OCI-LY1 (cell line): ENCODE data around the gene PCSK7.

ENCODE experiments used
- H2AFZ ChIP-seq: fragments of 200-600 bp; sonication (generic), shearing (Covaris generic); 2 replicates; pipeline ENCODE4 v1.6.0; 2014; ENCODE audit warnings: antibody characterized with exemption, mild to moderate bottlenecking, low read length
- H3F3A ChIP-seq: fragments of 200-600 bp; sonication (generic), shearing (Covaris generic); 2 replicates; pipeline ENCODE4 v1.6.0; 2014; ENCODE audit warnings: mild to moderate bottlenecking, antibody characterized with exemption, low read length, moderate library complexity; ENCODE audit not compliant: insufficient read depth
- H3K27ac ChIP-seq: fragments of 200-600 bp; sonication (generic); 2 replicates; pipeline ENCODE4 v1.5.1; 2014; ENCODE audit warnings: low read length, mixed run types, mild to moderate bottlenecking, low read depth; ENCODE audit not compliant: poor library complexity, severe bottlenecking
- H3K27me3 ChIP-seq: fragments of 200-600 bp; sonication (generic); 2 replicates; pipeline ENCODE4 v1.6.0; 2014; ENCODE audit warnings: antibody characterized with exemption, mild to moderate bottlenecking, low read length, moderate library complexity; ENCODE audit not compliant: insufficient read depth
- H3K36me3 ChIP-seq: fragments of 200-600 bp; sonication (generic); 2 replicates; pipeline ENCODE4 v1.6.1; 2014; ENCODE audit warnings: mild to moderate bottlenecking, antibody characterized with exemption, low read length, moderate library complexity, mixed read lengths; ENCODE audit not compliant: insufficient read depth
- H3K4me1 ChIP-seq: fragments of 200-600 bp; sonication (generic); 2 replicates; pipeline ENCODE4 v1.5.1; 2014; ENCODE audit warnings: mild to moderate bottlenecking, low read length, moderate library complexity; ENCODE audit not compliant: insufficient read depth, severe bottlenecking
- H3K4me2 ChIP-seq: fragments of 200-600 bp; sonication (generic), shearing (Covaris generic); 2 replicates; pipeline ENCODE4 v1.6.1; 2014; ENCODE audit warnings: low read length
- H3K4me3 ChIP-seq: fragments of 200-600 bp; sonication (generic); 2 replicates; pipeline ENCODE4 v1.5.1; 2014; ENCODE audit warnings: low read length, low read depth, mild to moderate bottlenecking, mixed read lengths; ENCODE audit not compliant: poor library complexity, severe bottlenecking
- H3K79me2 ChIP-seq: fragments of 200-600 bp; shearing (Covaris generic); 2 replicates; pipeline ENCODE4 v1.6.1; 2016; ENCODE audit warnings: mixed run types, low read length, mixed read lengths; ENCODE audit not compliant: insufficient read depth
- H3K9ac ChIP-seq: fragments of 200-600 bp; sonication (generic), shearing (Covaris generic); 2 replicates; pipeline ENCODE4 v1.6.1; 2014; ENCODE audit warnings: mild to moderate bottlenecking, low read length, mixed read lengths
- H3K9me2 ChIP-seq: fragments of 200-600 bp; sonication (generic), shearing (Covaris generic); 2 replicates; pipeline ENCODE4 v1.6.1; 2014; ENCODE audit warnings: low read depth, mild to moderate bottlenecking, low read length, mixed read lengths
- H3K9me3 ChIP-seq: fragments of 200-600 bp; shearing (Covaris generic); 2 replicates; pipeline ENCODE4 v1.6.1; 2014; ENCODE audit warnings: low read length, mixed read lengths
- H4K20me1 ChIP-seq: fragments of 200-600 bp; sonication (generic), shearing (Covaris generic); 2 replicates; pipeline ENCODE4 v1.6.0; 2016; ENCODE audit warnings: mild to moderate bottlenecking, low read length; ENCODE audit not compliant: insufficient read depth
- CTCF ChIP-seq: fragments of 200-600 bp; sonication (generic), shearing (Covaris generic); IDR thresholded peaks from 2 replicates; pipeline ENCODE4 v1.5.1; 2017; ENCODE audit warnings: mild to moderate bottlenecking, antibody characterized with exemption, low read length, moderate library complexity, mixed read lengths
- EZH2 ChIP-seq: fragments of 200-600 bp; sonication (generic), shearing (Covaris generic); IDR thresholded peaks from 2 replicates; pipeline ENCODE4 v1.8.0; 2017; ENCODE audit warnings: borderline replicate concordance, mixed run types, mild to moderate bottlenecking, antibody characterized with exemption, low read length, moderate library complexity, mixed read lengths

PCSK7 gene

GRCh38 chr11:117221775-117222517, 9.9 kb downstream of the PCSK7 start:
- Histone ChIP-seq H3K36me3 (peaks cover 70% of the 10 kb centered on the region), H3K4me3 (no peak overlapping the region), H4K20me1 (no peaks in the 10 kb centered on the region), H3K4me2 (no peak overlapping the region), H3F3A (no peaks in the 10 kb centered on the region), H3K4me1 (no peaks in the 10 kb centered on the region), H3K9me3 (no peaks in the 10 kb centered on the region), H3K9ac (no peak overlapping the region), H2AFZ (no peak overlapping the region), H3K27ac (no peak overlapping the region), H3K79me2 (no peaks in the 10 kb centered on the region), H3K9me2 (no peaks in the 10 kb centered on the region), H3K27me3 (no peaks in the 10 kb centered on the region)
- TF ChIP-seq EZH2 (no peak), CTCF (no peak)

GRCh38 chr11:117220999-117221774, 10.7 kb downstream of the PCSK7 start:
- TF ChIP-seq CTCF (no peak), EZH2 (no peak)
- Histone ChIP-seq H4K20me1 (no peaks in the 10 kb centered on the region), H2AFZ (no peak overlapping the region), H3F3A (no peaks in the 10 kb centered on the region), H3K9ac (no peak overlapping the region), H3K9me2 (no peaks in the 10 kb centered on the region), H3K9me3 (no peaks in the 10 kb centered on the region), H3K4me3 (no peak overlapping the region), H3K4me2 (no peak overlapping the region), H3K4me1 (no peaks in the 10 kb centered on the region), H3K79me2 (no peaks in the 10 kb centered on the region), H3K27me3 (no peaks in the 10 kb centered on the region), H3K27ac (no peak overlapping the region), H3K36me3 (peaks cover 70% of the 10 kb centered on the region)

DNA sequence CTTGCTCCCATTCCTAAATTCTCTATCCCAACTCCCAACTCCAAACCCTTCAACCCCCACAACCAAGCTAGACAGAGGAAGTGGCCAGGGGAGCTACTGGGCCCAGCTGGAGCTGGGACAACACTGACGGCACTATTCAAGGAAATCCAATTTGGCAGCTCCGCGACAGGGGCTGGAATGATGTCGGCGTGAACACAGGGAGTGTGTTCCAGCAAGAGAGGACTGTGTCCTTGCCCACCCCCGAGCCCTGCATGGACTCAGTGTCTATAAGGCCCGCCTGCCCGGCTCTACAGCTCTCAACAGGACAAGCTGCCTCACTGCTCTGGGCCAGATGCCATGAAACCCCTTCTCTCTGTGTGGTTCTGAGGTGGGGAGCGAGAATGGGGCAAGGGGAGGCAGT, 11.3 kb downstream of the PCSK7 start:
- TF ChIP-seq CTCF (no peak), EZH2 (no peak)
- H3K79me2 ChIP-seq, result no peaks in the 10 kb centered on the region
- H3K27me3 ChIP-seq, result no peaks in the 10 kb centered on the region
- no peaks in the 10 kb centered on the region for H3K9me2 ChIP-seq
- H3F3A ChIP-seq, result no peaks in the 10 kb centered on the region
- H3K4me3 ChIP-seq, result no peak overlapping the region
- H3K9ac ChIP-seq, result no peak overlapping the region
- no peak overlapping the region for H2AFZ ChIP-seq
- H3K36me3 ChIP-seq, result peaks cover 66% of the 10 kb centered on the region
- no peak overlapping the region for H3K27ac ChIP-seq
- no peaks in the 10 kb centered on the region for H3K4me1 ChIP-seq
- no peaks in the 10 kb centered on the region for H3K9me3 ChIP-seq
- no peaks in the 10 kb centered on the region for H4K20me1 ChIP-seq
- H3K4me2 ChIP-seq, result no peak overlapping the region
